Gastrocnemius medialis (tissue), 4 donors: ENCODE results near the gene PPFIA2. TPM values are rescaled to one million over a fixed set of nuclear protein-coding genes. Genes with fewer than 3 reads are reported as not detected.

ENCODE experiments used
- ATAC-seq, 2 donors: fragments of 150-250 bp; one replicate each; pipeline ENCODE4 v1.9.1; 2016
- DNase-seq, 2 donors: peaks; one replicate each; pipeline ENCODE4 v3.0.0-alpha.2; 2019
- H3K27ac ChIP-seq, 4 donors: fragments of 200-600 bp; sonication (generic); 1 replicate in 1 of 4; 2 replicates in 3 of 4; pipeline ENCODE4 v1.5.1; 2016 to 2018; ENCODE audit warnings: mild to moderate bottlenecking in 2 of 4, moderate library complexity in 1 of 4
- H3K27me3 ChIP-seq, 3 donors: fragments of 200-600 bp; sonication (generic) in 2 of 3; 1 replicate in 1 of 3; 2 replicates in 2 of 3; pipeline versions ENCODE4 v1.5.1 to v1.6.0; 2016 to 2019; ENCODE audit warnings: mild to moderate bottlenecking in 1 of 3, moderate library complexity in 1 of 3
- H3K36me3 ChIP-seq, 2 donors: fragments of 200-600 bp; sonication (generic) in 1 of 2; one replicate each; pipeline ENCODE4 v1.5.1; 2017 to 2018
- H3K4me1 ChIP-seq, 2 donors: fragments of 200-600 bp; sonication (generic) in 1 of 2; one replicate each; pipeline ENCODE4 v1.5.1; 2016 to 2017; ENCODE audit warnings: mild to moderate bottlenecking in 2 of 2
- H3K4me3 ChIP-seq, 4 donors: fragments of 200-600 bp; sonication (generic) in 3 of 4; 1 replicate in 1 of 4; 2 replicates in 3 of 4; pipeline ENCODE4 v1.5.1; 2016 to 2019; ENCODE audit warnings: mild to moderate bottlenecking in 2 of 4
- H3K9me3 ChIP-seq, 3 donors: fragments of 200-600 bp; sonication (generic) in 2 of 3; 1 replicate in 1 of 3; 2 replicates in 2 of 3; pipeline ENCODE4 v1.5.1; 2016 to 2019
- POLR2A ChIP-seq, 2 donors: fragments of 450-650 bp; IDR thresholded peaks; one replicate each; pipeline ENCODE4 v1.6.1; 2017; ENCODE audit warnings: antibody characterized with exemption in 2 of 2, mild to moderate bottlenecking in 2 of 2, moderate library complexity in 2 of 2
- in situ Hi-C, 4 donors: fragments of 200-750 bp; cut with MboI; loops; one replicate each; pipeline versions ENCODE4 v1.15.0 to v1.8.0; 2017; ENCODE audit warnings: low sequenced_read_pairs in 4 of 4
- intact Hi-C: fragments of 100-400 bp; cut with DNase I; formaldehyde crosslinking; loops from one replicate; pipeline ENCODE4 v1.15.1; 2023; ENCODE audit warnings: low total_unique reads
- total RNA-seq, 4 donors: library from RNA; depleted of rRNA; stranded (reverse); fragments of >200 nt; gene quantifications; one replicate each; pipeline versions ENCODE4 v1.1.0 to v1.2.3, GENCODE V29; 2016
- TF ChIP-seq, protein P1 (sequence below), 5 experiments: fragments of 450-650 bp in 3 of 5; fragments of 200-600 bp in 2 of 5; sonication (generic) in 2 of 5; IDR thresholded peaks in 4 of 5; conservative IDR thresholded peaks in 1 of 5; 1 replicate in 4 of 5; 2 replicates in 1 of 5; pipeline ENCODE4 v1.5.1; 2016 to 2019; ENCODE audit warnings: antibody characterized with exemption in 5 of 5, mild to moderate bottlenecking in 3 of 5, moderate library complexity in 3 of 5

The PPFIA2 gene
- total RNA-seq, 4 donors from 2014 or later: 0.04 TPM; not detected in 3

DNA sequence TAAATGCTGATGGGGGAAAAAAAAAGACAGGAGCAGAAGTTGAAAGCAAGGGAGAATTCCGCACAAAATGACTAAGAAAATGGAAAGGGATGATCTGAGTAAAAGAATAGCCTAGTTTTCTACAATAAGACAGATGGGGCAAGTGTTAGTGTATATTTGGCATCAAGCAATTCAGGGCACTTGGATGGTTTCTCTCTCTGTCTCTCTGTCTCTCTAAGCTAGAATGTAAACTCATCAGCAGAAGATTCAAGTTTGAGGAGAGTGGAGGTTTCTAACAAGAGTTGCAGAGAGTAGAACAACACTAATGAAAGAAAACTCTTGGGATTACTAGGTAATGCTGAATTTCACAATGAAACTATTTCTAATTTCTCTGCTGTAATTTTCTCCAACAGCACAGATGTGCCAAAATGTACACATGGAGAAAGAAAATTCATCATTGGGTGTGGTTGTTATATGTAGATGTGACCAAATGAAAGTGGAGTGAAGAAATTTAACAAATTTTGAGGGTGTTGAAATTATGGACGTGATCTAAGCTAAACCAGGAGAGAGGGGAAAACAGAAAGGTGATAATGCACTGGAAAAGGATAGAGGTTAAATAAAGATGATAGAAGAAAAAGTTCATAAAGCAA is 444.1 kb downstream of the PPFIA2 start:
- Histone ChIP-seq H3K27me3 (no peaks in the 10 kb centered on the region), H3K9me3 (no peaks in the 10 kb centered on the region), H3K36me3 (no peaks in the 10 kb centered on the region), H3K4me1 (no peaks in the 10 kb centered on the region), H3K27ac (no peak overlapping the region), H3K4me3 (no peak overlapping the region)
- in situ Hi-C loops (no loop called here), intact Hi-C loops (no loop called here)
- TF ChIP-seq POLR2A (IDR thresholded peaks at IDR 0.05): no peak
- TF ChIP-seq, protein P1, sequence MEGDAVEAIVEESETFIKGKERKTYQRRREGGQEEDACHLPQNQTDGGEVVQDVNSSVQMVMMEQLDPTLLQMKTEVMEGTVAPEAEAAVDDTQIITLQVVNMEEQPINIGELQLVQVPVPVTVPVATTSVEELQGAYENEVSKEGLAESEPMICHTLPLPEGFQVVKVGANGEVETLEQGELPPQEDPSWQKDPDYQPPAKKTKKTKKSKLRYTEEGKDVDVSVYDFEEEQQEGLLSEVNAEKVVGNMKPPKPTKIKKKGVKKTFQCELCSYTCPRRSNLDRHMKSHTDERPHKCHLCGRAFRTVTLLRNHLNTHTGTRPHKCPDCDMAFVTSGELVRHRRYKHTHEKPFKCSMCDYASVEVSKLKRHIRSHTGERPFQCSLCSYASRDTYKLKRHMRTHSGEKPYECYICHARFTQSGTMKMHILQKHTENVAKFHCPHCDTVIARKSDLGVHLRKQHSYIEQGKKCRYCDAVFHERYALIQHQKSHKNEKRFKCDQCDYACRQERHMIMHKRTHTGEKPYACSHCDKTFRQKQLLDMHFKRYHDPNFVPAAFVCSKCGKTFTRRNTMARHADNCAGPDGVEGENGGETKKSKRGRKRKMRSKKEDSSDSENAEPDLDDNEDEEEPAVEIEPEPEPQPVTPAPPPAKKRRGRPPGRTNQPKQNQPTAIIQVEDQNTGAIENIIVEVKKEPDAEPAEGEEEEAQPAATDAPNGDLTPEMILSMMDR (IDR thresholded peaks at IDR 0.05 in 4 of 5, conservative IDR thresholded peaks at IDR 0.05 in 1 of 5): no peak
- DNase-seq (no peak), ATAC-seq (no peak)

DNA sequence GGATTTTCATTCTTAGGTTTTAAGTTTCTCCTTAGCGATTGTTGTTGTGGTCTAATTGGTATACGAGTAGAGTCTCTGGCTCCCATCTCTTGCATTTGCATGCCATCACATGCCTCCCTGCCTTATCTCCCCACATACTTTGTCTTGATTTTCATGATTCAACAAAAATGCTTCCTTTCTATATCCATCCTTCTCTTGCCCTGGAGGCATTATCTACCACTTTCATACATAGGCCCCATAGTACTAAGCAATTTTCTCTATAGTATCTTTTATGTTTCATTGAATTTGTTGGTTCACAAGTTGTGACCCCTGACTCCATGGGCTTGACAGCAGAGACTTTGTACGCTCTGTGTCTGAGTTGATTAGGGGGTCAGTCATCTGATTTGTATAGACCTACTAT is 455.2 kb downstream of the PPFIA2 start:
- no peaks in the 10 kb centered on the region for H3K36me3 ChIP-seq
- H3K4me1 ChIP-seq: no peaks in the 10 kb centered on the region
- TF ChIP-seq POLR2A (IDR thresholded peaks at IDR 0.05): no peak
- TF ChIP-seq, protein P1 (IDR thresholded peaks at IDR 0.05 in 4 of 5, conservative IDR thresholded peaks at IDR 0.05 in 1 of 5): no peak
- ATAC-seq (no peak), DNase-seq (no peak)
- intact Hi-C loops: no loop called here
- H3K27ac ChIP-seq: no peak overlapping the region
- H3K9me3 ChIP-seq: no peaks in the 10 kb centered on the region
- H3K27me3 ChIP-seq: no peaks in the 10 kb centered on the region
- no peak overlapping the region for H3K4me3 ChIP-seq
- in situ Hi-C loops: no loop called here

GRCh38 chr12:81300454-81300853 is 458.7 kb downstream of the PPFIA2 start:
- no peak overlapping the region for H3K27ac ChIP-seq
- no peak overlapping the region for H3K4me3 ChIP-seq
- DNase-seq (no peak), ATAC-seq (no peak)
- no peaks in the 10 kb centered on the region for H3K9me3 ChIP-seq
- intact Hi-C loops (no loop called here), in situ Hi-C loops (no loop called here)
- TF ChIP-seq, protein P1 (IDR thresholded peaks at IDR 0.05 in 4 of 5, conservative IDR thresholded peaks at IDR 0.05 in 1 of 5): no peak
- no peak for TF ChIP-seq POLR2A (IDR thresholded peaks at IDR 0.05)
- no peaks in the 10 kb centered on the region for H3K36me3 ChIP-seq
- no peaks in the 10 kb centered on the region for H3K27me3 ChIP-seq
- no peaks in the 10 kb centered on the region for H3K4me1 ChIP-seq

GRCh38 chr12:81297601-81298000 is 461.5 kb downstream of the PPFIA2 start:
- Histone ChIP-seq H3K4me1 (no peaks in the 10 kb centered on the region), H3K27ac (no peak overlapping the region), H3K9me3 (no peaks in the 10 kb centered on the region), H3K36me3 (no peaks in the 10 kb centered on the region), H3K4me3 (no peak overlapping the region), H3K27me3 (no peaks in the 10 kb centered on the region)
- TF ChIP-seq, protein P1 (IDR thresholded peaks at IDR 0.05 in 4 of 5, conservative IDR thresholded peaks at IDR 0.05 in 1 of 5): no peak
- TF ChIP-seq POLR2A (IDR thresholded peaks at IDR 0.05): no peak
- in situ Hi-C loops (no loop called here), intact Hi-C loops (no loop called here)
- no peak for DNase-seq
- no peak for ATAC-seq
